CD4-positive, alpha-beta T cell (primary cell): Measurements from ENCODE around the gene KIAA0825. TPM values are rescaled to one million over a fixed set of nuclear protein-coding genes. Genes with fewer than 3 reads are reported as not detected.

Experiments used
- ATAC-seq: fragments of 200-7000 bp; cut with Tn5 transposase; one replicate; pipeline ENCODE4 v1.10.0; 2022; ENCODE audit warnings: mild to moderate bottlenecking; ENCODE audit not compliant: poor library complexity
- CTCF ChIA-PET: fragments of 350-600 bp; sonication (Branson Sonifier 250); formaldehyde crosslinking; loops from one replicate; lab custom pipeline; 2021; ENCODE audit warnings: antibody characterized with exemption, inconsistent platforms; lab: Charles Lee
- POLR2A ChIA-PET: fragments of 350-600 bp; sonication (Branson Sonifier 250); formaldehyde crosslinking; loops from one replicate; lab custom pipeline; 2021; ENCODE audit warnings: antibody characterized with exemption, inconsistent platforms; lab: Charles Lee
- DNase-seq, 14 experiments: peaks; one replicate each; pipeline ENCODE4 v3.0.0-alpha.2; 2013 to 2020; ENCODE audit warnings: mixed read lengths in 2 of 14
- H3K27ac ChIP-seq, 2 donors: one replicate each; pipeline versions ENCODE4 v1.5.1 to v1.7.0; 2013; ENCODE audit warnings: low read length in 2 of 2, low read depth in 1 of 2, mild to moderate bottlenecking in 1 of 2
- H3K27me3 ChIP-seq, 2 experiments: 1 replicate in 1 of 2; 2 replicates in 1 of 2; pipeline versions ENCODE4 v1.6.1 to v1.7.0; 2013; ENCODE audit warnings: low read length in 2 of 2, control low read depth in 1 of 2, mild to moderate bottlenecking in 1 of 2, moderate library complexity in 1 of 2; ENCODE audit not compliant: insufficient read depth in 2 of 2, control insufficient read depth in 1 of 2
- H3K36me3 ChIP-seq: one replicate; pipeline ENCODE4 v1.6.1; 2013; ENCODE audit warnings: low read length, control low read depth; ENCODE audit not compliant: insufficient read depth
- H3K4me1 ChIP-seq: one replicate; pipeline ENCODE4 v1.6.1; 2013; ENCODE audit warnings: low read length, control low read depth; ENCODE audit not compliant: insufficient read depth
- H3K4me3 ChIP-seq: one replicate; pipeline ENCODE4 v1.5.1; 2013; ENCODE audit warnings: mild to moderate bottlenecking, low read length, moderate library complexity
- H3K9me3 ChIP-seq, 2 experiments: 1 replicate in 1 of 2; 2 replicates in 1 of 2; pipeline versions ENCODE4 v1.6.1 to v1.7.0; 2013; ENCODE audit warnings: low read length in 2 of 2, mild to moderate bottlenecking in 2 of 2, control low read depth in 1 of 2, moderate library complexity in 1 of 2; ENCODE audit not compliant: control insufficient read depth in 1 of 2, insufficient read depth in 1 of 2
- H3K27ac Mint-ChIP-seq: one replicate; pipeline ENCODE4 v1.8.0; 2020; ENCODE audit warnings: mixed read lengths
- H3K27me3 Mint-ChIP-seq: one replicate; pipeline ENCODE4 v1.8.0; 2021; ENCODE audit warnings: mixed read lengths
- H3K36me3 Mint-ChIP-seq: one replicate; pipeline ENCODE4 v1.8.0; 2021; ENCODE audit warnings: low read depth, mixed read lengths
- H3K4me1 Mint-ChIP-seq: one replicate; pipeline ENCODE4 v1.8.0; 2021; ENCODE audit warnings: low read depth, mixed read lengths
- H3K4me3 Mint-ChIP-seq: one replicate; pipeline ENCODE4 v1.8.0; 2020; ENCODE audit warnings: mild to moderate bottlenecking, mixed read lengths
- H3K9me3 Mint-ChIP-seq: one replicate; pipeline ENCODE4 v1.8.0; 2020; ENCODE audit warnings: mixed read lengths
- CTCF ChIP-seq: fragments of 200-600 bp; IDR thresholded peaks from one replicate; pipeline ENCODE4 v1.8.0; 2022; ENCODE audit warnings: antibody characterized with exemption, mild to moderate bottlenecking
- intact Hi-C, 2 experiments: fragments of 100-400 bp; cut with DNase I in 1 of 2; cut with micrococcal nuclease in 1 of 2; formaldehyde crosslinking; loops; one replicate each; pipeline versions ENCODE4 v1.15.1 to v1.9.0; 2023 to 2025; cut with DNase I, micrococcal nuclease
- total RNA-seq, 174 experiments: library from RNA in 2 of 174; stranded (reverse) in 2 of 174; gene quantifications; one replicate each; pipeline ENCODE4 v1.2.3 and lab custom pipeline; 2021 to 2026

Gene KIAA0825
- total RNA-seq, 2 experiments from 2014 or later, result 1.5 to 1.6 TPM

- ChIA-PET CTCF (no interaction called here), POLR2A (no interaction called here)
- TF ChIP-seq CTCF, result no peak
- H3K4me1 ChIP-seq, result no peaks in the 10 kb centered on the region
- no peaks in the 10 kb centered on the region for H3K36me3 ChIP-seq
- Mint-ChIP-seq H3K4me3 (no peak overlapping the region), H3K4me1 (no peaks in the 10 kb centered on the region), H3K9me3 (no peaks in the 10 kb centered on the region), H3K27ac (no peak overlapping the region), H3K27me3 (no peaks in the 10 kb centered on the region), H3K36me3 (no peaks in the 10 kb centered on the region)
- DNase-seq (no peak), ATAC-seq (no peak)
- intact Hi-C loops, result no loop called here
- no peaks in the 10 kb centered on the region for H3K9me3 ChIP-seq
- no peaks in the 10 kb centered on the region for H3K27me3 ChIP-seq
- H3K27ac ChIP-seq, result no peak overlapping the region
- H3K4me3 ChIP-seq, result no peak overlapping the region
Observed at GRCh38 chr5:94217745-94218144, 400.7 kb downstream of the KIAA0825 start.

GRCh38 chr5:94217216-94217615, 401.2 kb downstream of the KIAA0825 start:
- H3K36me3 Mint-ChIP-seq, result no peaks in the 10 kb centered on the region
- Histone ChIP-seq H3K9me3 (no peaks in the 10 kb centered on the region), H3K36me3 (no peaks in the 10 kb centered on the region), H3K4me1 (no peaks in the 10 kb centered on the region), H3K4me3 (no peak overlapping the region), H3K27ac (no peak overlapping the region), H3K27me3 (no peaks in the 10 kb centered on the region)
- no peak for DNase-seq
- H3K27me3 Mint-ChIP-seq, result no peaks in the 10 kb centered on the region
- ATAC-seq, result no peak
- H3K9me3 Mint-ChIP-seq, result no peaks in the 10 kb centered on the region
- POLR2A ChIA-PET, result no interaction called here
- intact Hi-C loops, result no loop called here
- CTCF ChIA-PET, result no interaction called here
- no peaks in the 10 kb centered on the region for H3K4me1 Mint-ChIP-seq
- H3K4me3 Mint-ChIP-seq, result no peak overlapping the region
- no peak for TF ChIP-seq CTCF
- H3K27ac Mint-ChIP-seq, result no peak overlapping the region

GRCh38 chr5:94212476-94212875, 405.9 kb downstream of the KIAA0825 start:
- H3K9me3 ChIP-seq, result no peaks in the 10 kb centered on the region
- Mint-ChIP-seq H3K27ac (no peak overlapping the region), H3K9me3 (no peaks in the 10 kb centered on the region), H3K36me3 (no peaks in the 10 kb centered on the region), H3K4me3 (no peak overlapping the region), H3K27me3 (no peaks in the 10 kb centered on the region), H3K4me1 (no peaks in the 10 kb centered on the region)
- intact Hi-C loops, result no loop called here
- no peak for DNase-seq
- H3K27ac ChIP-seq, result no peak overlapping the region
- H3K4me1 ChIP-seq, result no peaks in the 10 kb centered on the region
- no peaks in the 10 kb centered on the region for H3K27me3 ChIP-seq
- H3K36me3 ChIP-seq, result no peaks in the 10 kb centered on the region
- ChIA-PET POLR2A (no interaction called here), CTCF (no interaction called here)
- TF ChIP-seq CTCF, result no peak
- ATAC-seq, result no peak
- H3K4me3 ChIP-seq, result no peak overlapping the region
